Stimulated activated naive B cell treated with anti-CD40 and anti-IgM and Interleukin-4, amounts not matched to agents 10 μg/mL and 1 μg/mL and 100 μg/mL, for 72 hours (primary cell): Measurements from ENCODE around the gene PADI6.

Experiments
- ATAC-seq, 2 donors: fragments of 150-1000 bp; cut with Tn5 transposase; replicated peaks; 2 replicates each; pipeline ENCODE4 v1.10.0; 2021; ENCODE audit warnings: moderate library complexity in 1 of 2
- DNase-seq: peaks from one replicate; pipeline ENCODE4 v3.0.0; 2021
- H3K27ac Mint-ChIP-seq: one replicate; pipeline ENCODE4 v1.8.0; 2022; ENCODE audit warnings: mild to moderate bottlenecking, mixed read lengths
- H3K27me3 Mint-ChIP-seq, 2 donors: one replicate each; pipeline ENCODE4 v1.8.0; 2022; ENCODE audit warnings: mixed read lengths in 2 of 2
- H3K36me3 Mint-ChIP-seq, 2 donors: one replicate each; pipeline ENCODE4 v1.8.0; 2022; ENCODE audit warnings: mixed read lengths in 2 of 2, mild to moderate bottlenecking in 1 of 2
- H3K4me1 Mint-ChIP-seq, 2 donors: one replicate each; pipeline ENCODE4 v1.8.0; 2022; ENCODE audit warnings: mixed read lengths in 2 of 2, mild to moderate bottlenecking in 1 of 2
- H3K4me3 Mint-ChIP-seq, 2 donors: one replicate each; pipeline ENCODE4 v1.8.0; 2022; ENCODE audit warnings: mild to moderate bottlenecking in 2 of 2, mixed read lengths in 2 of 2, moderate library complexity in 1 of 2
- H3K9me3 Mint-ChIP-seq, 2 donors: one replicate each; pipeline ENCODE4 v1.8.0; 2022; ENCODE audit warnings: mixed read lengths in 2 of 2, mild to moderate bottlenecking in 1 of 2

PADI6 gene

GRCh38 chr1:17440074-17440826, 68.3 kb downstream of the PADI6 start:
- peaks cover 2 to 6% of the 10 kb centered on the region in 2 donors for H3K36me3 Mint-ChIP-seq
- H3K4me3 Mint-ChIP-seq, result peak overlapping the region; percentile 81 to 96
- H3K4me1 Mint-ChIP-seq, result peaks cover 16 to 25% of the 10 kb centered on the region in 2 donors
- no peak for DNase-seq
- no peak for ATAC-seq
- H3K9me3 Mint-ChIP-seq, result no peaks in the 10 kb centered on the region
- peaks cover 19 to 20% of the 10 kb centered on the region in 2 donors for H3K27me3 Mint-ChIP-seq
- peak overlapping the region; percentile 79 for H3K27ac Mint-ChIP-seq

- H3K9me3 Mint-ChIP-seq, result no peaks in the 10 kb centered on the region
- H3K4me3 Mint-ChIP-seq, result peak overlapping the region in 1 of 2 donors; percentile 12
- peaks cover 2 to 4% of the 10 kb centered on the region in 2 donors for H3K36me3 Mint-ChIP-seq
Measured at GRCh38 chr1:17440827-17441168, 68.8 kb downstream of the PADI6 start.

DNA sequence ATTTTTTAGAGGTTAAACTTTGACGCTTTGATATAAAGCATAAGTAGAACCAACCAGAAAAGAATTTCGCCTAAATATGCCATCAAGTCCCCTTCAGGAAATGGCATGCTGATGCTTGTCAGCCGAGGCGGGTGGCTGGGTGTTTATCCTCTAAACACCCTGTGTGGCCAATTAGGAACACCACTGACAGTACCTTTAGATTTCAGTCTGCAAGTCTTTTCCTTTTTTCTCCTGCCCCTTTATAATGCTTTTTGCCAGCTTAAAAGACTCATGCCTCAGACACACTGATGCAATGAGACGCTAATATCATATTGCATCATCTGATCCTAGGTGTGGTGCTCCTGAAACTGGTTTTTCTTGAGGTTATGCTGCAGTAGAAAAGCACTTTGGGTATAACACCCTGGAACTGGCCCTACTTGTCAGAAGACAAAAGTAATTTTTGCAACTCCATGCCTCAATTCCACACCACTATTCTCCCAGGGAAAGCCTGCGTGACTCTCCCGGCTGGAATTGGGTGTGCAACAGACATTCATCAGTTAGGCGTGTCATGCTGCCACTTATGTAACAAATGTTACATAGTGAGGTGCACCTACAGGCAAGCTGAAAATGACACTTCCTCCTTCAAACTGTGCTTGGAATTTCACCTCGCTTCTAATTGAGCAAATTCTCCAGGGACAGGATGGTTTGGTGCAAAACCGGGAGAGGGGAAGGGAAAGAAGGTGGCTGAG, 69.4 kb downstream of the PADI6 start:
- Mint-ChIP-seq H3K36me3 (peaks cover under 1% of the 10 kb centered on the region in 2 donors), H3K4me1 (peaks cover 10 to 16% of the 10 kb centered on the region in 2 donors), H3K27me3 (peaks cover 19 to 20% of the 10 kb centered on the region in 2 donors), H3K27ac (no peak overlapping the region), H3K9me3 (no peaks in the 10 kb centered on the region), H3K4me3 (no peak overlapping the region)
- ATAC-seq, result no peak
- DNase-seq, result no peak

More at GRCh38 chr1:17440827-17441168, 68.8 kb downstream of the PADI6 start:
- DNase-seq, result no peak
- Mint-ChIP-seq H3K4me1 (peaks cover 14 to 20% of the 10 kb centered on the region in 2 donors), H3K27ac (no peak overlapping the region), H3K27me3 (peaks cover 19 to 20% of the 10 kb centered on the region in 2 donors)
- no peak for ATAC-seq

DNA sequence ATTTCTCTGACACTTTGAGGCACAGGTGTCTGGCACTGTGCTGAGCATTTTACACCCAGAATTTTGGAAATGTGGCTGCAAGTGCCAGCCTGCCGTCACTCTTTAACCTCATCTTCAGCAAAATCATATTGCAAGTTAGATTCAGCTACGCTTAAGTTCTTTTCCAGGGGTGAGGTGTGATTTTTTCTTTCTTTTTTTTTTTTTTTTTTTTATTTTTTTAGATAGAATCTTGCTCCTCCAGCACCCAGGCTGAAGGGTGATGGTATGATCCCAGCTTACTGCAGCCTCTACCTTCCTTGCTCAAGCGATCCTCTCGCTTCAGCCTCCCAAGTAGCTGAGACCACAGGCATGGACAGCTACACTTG, 70.0 kb downstream of the PADI6 start:
- Mint-ChIP-seq H3K36me3 (no peaks in the 10 kb centered on the region), H3K4me1 (peaks cover 7 to 10% of the 10 kb centered on the region in 2 donors), H3K4me3 (no peak overlapping the region), H3K27ac (no peak overlapping the region), H3K27me3 (peaks cover 19 to 20% of the 10 kb centered on the region in 2 donors), H3K9me3 (no peaks in the 10 kb centered on the region)
- DNase-seq, result no peak
- ATAC-seq, result no peak

- peaks cover 7 to 8% of the 10 kb centered on the region in 2 donors for H3K4me1 Mint-ChIP-seq
- ATAC-seq (no peak), DNase-seq (no peak)
- no peak overlapping the region for H3K4me3 Mint-ChIP-seq
- no peaks in the 10 kb centered on the region for H3K36me3 Mint-ChIP-seq
- H3K27me3 Mint-ChIP-seq, result peaks cover 23 to 24% of the 10 kb centered on the region in 2 donors
- H3K9me3 Mint-ChIP-seq, result no peaks in the 10 kb centered on the region
- no peak overlapping the region for H3K27ac Mint-ChIP-seq
Measured at GRCh38 chr1:17442841-17443240, 70.8 kb downstream of the PADI6 start.

DNA sequence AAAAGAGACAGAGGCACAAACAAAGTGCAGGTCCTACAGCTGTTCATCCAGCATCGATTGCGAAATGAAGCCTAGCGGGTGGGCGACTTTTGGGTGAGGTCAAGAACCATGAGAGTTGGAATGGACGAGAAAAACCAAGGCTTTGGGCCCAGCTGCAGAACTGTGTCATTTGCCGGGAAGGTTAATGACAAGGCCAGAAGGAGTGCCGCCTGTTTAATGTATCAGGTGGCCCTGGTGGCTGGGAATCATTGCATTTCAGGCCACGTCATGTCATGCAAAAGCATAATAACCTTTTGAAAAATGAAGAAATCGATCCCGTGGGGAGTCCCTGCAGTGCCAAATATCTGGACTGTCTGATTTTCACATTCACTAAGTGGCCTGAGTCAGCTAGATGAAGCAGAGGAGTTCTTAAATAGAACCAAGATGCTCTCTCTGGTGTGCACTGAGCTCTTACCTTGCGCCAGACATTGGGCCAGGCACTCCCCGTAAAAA, 75.6 kb downstream of the PADI6 start:
- no peak overlapping the region for H3K4me3 Mint-ChIP-seq
- DNase-seq (no peak), ATAC-seq (no peak)
- no peaks in the 10 kb centered on the region for H3K9me3 Mint-ChIP-seq
- no peak overlapping the region for H3K27ac Mint-ChIP-seq
- no peaks in the 10 kb centered on the region for H3K36me3 Mint-ChIP-seq
- peaks cover 16 to 18% of the 10 kb centered on the region in 2 donors for H3K27me3 Mint-ChIP-seq
- H3K4me1 Mint-ChIP-seq, result no peaks in the 10 kb centered on the region
